Measurements from ENCODE around the gene DLX4.

GRCh38 chr17:49928837-49929475 lies 40.0 kb upstream of the DLX4 start:
- no peak for TF ChIP-seq CTCF (IDR thresholded peaks at IDR 0.05)
- no peak for TF ChIP-seq POLR2A (IDR thresholded peaks at IDR 0.05)

Measured in esophagus squamous epithelium (tissue), 4 donors.